NT2/D1 (cell line): ENCODE results near the gene KRTCAP3.

ENCODE experiments used
- SUZ12 ChIP-seq: IDR thresholded peaks from 2 replicates; pipeline ENCODE4 v1.6.1; 2011; ENCODE audit not compliant: insufficient read length, insufficient read depth; ENCODE audit errors: extremely low read depth
- YY1 ChIP-seq: IDR thresholded peaks from 2 replicates; pipeline ENCODE4 v1.6.1; 2011; ENCODE audit not compliant: insufficient read length, insufficient read depth

DNA sequence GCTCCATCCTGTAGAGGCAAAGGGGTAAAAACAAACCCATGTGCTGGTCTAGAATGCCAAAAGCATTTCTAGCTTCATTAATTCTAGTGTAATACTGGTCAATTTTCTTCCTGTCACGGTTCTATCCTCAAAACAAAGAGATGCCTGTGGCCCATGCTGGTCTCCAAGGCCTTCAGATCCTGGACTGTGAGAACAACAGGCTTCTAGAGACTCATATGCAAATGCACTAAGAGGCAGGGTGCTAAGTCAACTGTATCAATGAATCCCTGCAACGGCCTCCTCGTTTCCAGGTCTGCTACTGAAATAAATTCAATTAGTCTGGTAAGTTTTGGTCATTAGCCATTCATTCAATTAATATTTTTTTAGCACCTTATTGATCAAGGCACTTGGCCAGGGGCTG lies 43.3 kb downstream of the KRTCAP3 start:
- TF ChIP-seq YY1 (no peak), SUZ12 (no peak)
